ENCODE data around the gene ST3GAL5.

GRCh38 chr2:85908506-85908905 is 19.7 kb upstream of the ST3GAL5 start:
- no peak for TF ChIP-seq CTCF (IDR thresholded peaks at IDR 0.05)
- TF ChIP-seq POLR2A (IDR thresholded peaks at IDR 0.05): no peak

Data from prostate gland (tissue), 2 donors.